ENCODE measurements around the gene UBE2O. TPM values are rescaled to one million over a fixed set of nuclear protein-coding genes. Genes with fewer than 3 reads are reported as not detected.
"Not testable (repeated sequence)": the region's sequence is repeated elsewhere in the genome, so short reads cannot be mapped to it uniquely, and the experiment has no call there.

Gene UBE2O
- total and polyA plus RNA-seq, 11 donors, result 16.0 to 36.1 (median 30.7) TPM

GRCh38 chr17:76350463-76350862 lies 102.5 kb downstream of the UBE2O start:
- H3K27ac ChIP-seq, result no peak overlapping the region
- TF ChIP-seq CTCF (IDR thresholded peaks at IDR 0.05) (no peak), POLR2A (IDR thresholded peaks at IDR 0.05) (no peak)

DNA sequence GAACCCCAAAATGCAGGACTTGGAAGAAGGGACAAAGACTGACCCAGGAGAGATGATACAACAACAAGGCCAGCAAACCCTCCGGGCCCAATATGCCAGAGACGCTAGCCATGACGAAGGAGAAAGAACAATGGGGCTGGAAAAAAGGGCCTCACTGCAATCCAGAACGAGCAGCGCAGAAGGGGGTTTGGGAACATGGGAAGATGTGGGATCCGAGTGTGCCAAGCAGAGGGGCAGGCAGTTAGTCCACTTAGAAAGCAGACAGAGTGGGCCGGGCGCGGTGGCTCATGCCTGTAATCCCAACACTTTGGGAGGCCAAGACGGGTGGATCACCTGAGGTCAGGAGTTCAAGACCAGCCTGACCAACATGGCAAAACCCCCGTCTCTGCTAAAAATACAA lies 106.0 kb downstream of the UBE2O start:
- peaks cover 0 to 11% (median 1%) of the 10 kb centered on the region in 12 donors for H3K4me1 ChIP-seq
- peaks cover 0 to 64% (median 57%) of the 10 kb centered on the region in 9 donors for H3K36me3 ChIP-seq
- H3K27ac ChIP-seq, H3K9me3 ChIP-seq, H3K27me3 ChIP-seq, ATAC-seq, H3K4me3 ChIP-seq, DNase-seq: not testable (repeated sequence)
- WGBS, 4 donors, result 94 to 96% (median 95%) methylated on average over 11 of the region's 11 CpGs
- intact Hi-C loops (cut with DNase I), result loop anchor here in 1 of 10 donors (5.0 kb wide), 1 partner anchor 35 kb away; no protein-coding TSS in a partner anchor

More at GRCh38 chr17:76350463-76350862, 102.5 kb downstream of the UBE2O start:
- no peak for ATAC-seq
- no peaks in the 10 kb centered on the region for H3K9me3 ChIP-seq
- intact Hi-C loops (cut with DNase I), result loop anchor here in 3 of 10 donors (2.0 to 5.0 kb wide), 4 partner anchors 20 to 48 kb away; no protein-coding TSS in a partner anchor
- peaks cover 0 to 31% (median 27%) of the 10 kb centered on the region in 9 donors for H3K36me3 ChIP-seq
- no peaks in the 10 kb centered on the region for H3K27me3 ChIP-seq
- no peak overlapping the region for H3K4me3 ChIP-seq
- peaks cover 0 to 30% (median 13%) of the 10 kb centered on the region in 12 donors for H3K4me1 ChIP-seq
- DNase-seq, result no peak
- WGBS, 4 donors, result 93 to 99% (median 97%) methylated on average over 5 of the region's 5 CpGs

DNA sequence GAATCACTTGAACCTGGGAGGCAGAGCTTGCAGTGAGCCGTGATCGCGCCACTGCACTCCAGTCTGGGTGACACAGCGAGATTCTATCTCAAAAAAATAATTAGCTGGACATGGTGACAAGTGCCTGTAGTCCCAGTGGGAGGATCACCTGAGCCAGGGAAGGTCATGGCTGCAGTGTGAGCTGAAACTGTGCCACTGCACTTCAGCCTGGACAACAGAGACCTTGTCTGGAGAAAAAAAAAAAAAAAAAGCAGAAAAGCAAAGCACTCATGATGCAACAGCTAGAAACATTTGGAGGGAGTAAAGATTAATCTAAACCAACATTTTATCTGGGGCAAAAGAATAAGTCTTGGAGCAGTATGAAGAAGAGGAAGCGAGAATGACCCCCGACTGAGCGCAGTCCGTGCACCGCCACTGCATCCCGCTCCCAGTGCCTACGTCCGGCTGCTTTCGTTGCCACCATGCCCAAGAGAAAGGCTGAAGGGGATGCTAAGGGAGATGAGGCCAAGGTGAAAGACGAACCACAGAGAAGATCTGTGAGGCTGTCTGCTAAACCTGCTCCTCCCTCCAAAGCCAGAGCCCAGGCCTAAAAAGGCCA lies 107.5 kb downstream of the UBE2O start:
- Histone ChIP-seq H3K9me3 (no peaks in the 10 kb centered on the region), H3K27ac (no peak overlapping the region), H3K4me3 (no peak overlapping the region), H3K36me3 (peaks cover 0 to 74% (median 61%) of the 10 kb centered on the region in 9 donors), H3K4me1 (no peaks in the 10 kb centered on the region), H3K27me3 (no peaks in the 10 kb centered on the region)
- WGBS, 4 donors, result 91 to 95% (median 94%) methylated on average over 14 of the region's 14 CpGs
- no peak for ATAC-seq
- TF ChIP-seq CTCF (IDR thresholded peaks at IDR 0.05) (no peak), POLR2A (IDR thresholded peaks at IDR 0.05) (no peak)
- intact Hi-C loops (cut with DNase I), result loop anchor here in 1 of 10 donors (5.0 kb wide), 1 partner anchor 33 kb away; no protein-coding TSS in a partner anchor
- no peak for DNase-seq

DNA sequence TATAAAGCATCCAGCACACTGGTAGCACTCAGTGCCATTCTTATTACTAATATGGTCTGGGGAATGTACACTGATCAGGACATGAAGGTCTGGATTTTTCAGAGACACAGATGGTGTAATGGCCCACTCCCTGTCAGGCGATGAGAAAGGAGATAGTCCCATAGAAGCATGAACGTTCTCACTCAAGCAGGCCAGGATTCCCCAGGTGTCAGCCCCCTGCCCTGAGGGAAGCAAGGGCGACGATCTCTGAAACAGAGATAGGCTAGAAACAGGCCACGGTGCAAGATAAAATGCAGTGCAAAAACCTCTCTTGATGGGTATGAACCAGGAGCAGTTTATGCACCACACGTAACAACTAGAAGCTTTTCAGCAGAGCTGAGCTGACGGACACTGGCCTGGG lies 109.8 kb downstream of the UBE2O start:
- WGBS, 4 donors, result 88 to 95% (median 88%) methylated on average over 7 of the region's 7 CpGs
- peaks cover 0 to 5% (median 0%) of the 10 kb centered on the region in 12 donors for H3K4me1 ChIP-seq
- intact Hi-C loops (cut with DNase I), result no loop called here
- no peaks in the 10 kb centered on the region for H3K27me3 ChIP-seq
- peaks cover 0 to 73% (median 61%) of the 10 kb centered on the region in 9 donors for H3K36me3 ChIP-seq
- TF ChIP-seq POLR2A (IDR thresholded peaks at IDR 0.05), result no peak
- no peak for TF ChIP-seq CTCF (IDR thresholded peaks at IDR 0.05)
- H3K4me3 ChIP-seq, result no peak overlapping the region
- DNase-seq (no peak), ATAC-seq (no peak)
- H3K27ac ChIP-seq, result no peak overlapping the region
- H3K9me3 ChIP-seq, result no peaks in the 10 kb centered on the region
